Measurements from ENCODE around the gene GRIP2.

The GRIP2 gene

GRCh38 chr3:14508505-14508819, 31.7 kb downstream of the GRIP2 start:
- Histone ChIP-seq H3K9me3 (ENCODE audit: control insufficient read depth, low read length) (no peaks in the 10 kb centered on the region), H3K36me3 (ENCODE audit: control insufficient read depth, insufficient read depth, low read length) (no peaks in the 10 kb centered on the region), H3K27ac (ENCODE audit: insufficient read depth, low read length, poor library complexity, severe bottlenecking) (no peak overlapping the region), H3K4me3 (ENCODE audit: insufficient read depth, low read depth, low read length, poor library complexity, severe bottlenecking) (no peak overlapping the region), H3K4me1 (ENCODE audit: control insufficient read depth, insufficient read depth, low read length, poor library complexity, severe bottlenecking) (no peaks in the 10 kb centered on the region), H3K27me3 (replicated peaks; ENCODE audit: control insufficient read depth, insufficient read depth, low read length, poor library complexity, severe bottlenecking) (no peaks in the 10 kb centered on the region)
- no peak for DNase-seq

- Histone ChIP-seq H3K27ac (ENCODE audit: insufficient read depth, low read length, poor library complexity, severe bottlenecking) (no peak overlapping the region), H3K36me3 (ENCODE audit: control insufficient read depth, insufficient read depth, low read length) (no peaks in the 10 kb centered on the region), H3K4me3 (ENCODE audit: insufficient read depth, low read depth, low read length, poor library complexity, severe bottlenecking) (no peak overlapping the region), H3K9me3 (ENCODE audit: control insufficient read depth, low read length) (no peaks in the 10 kb centered on the region), H3K27me3 (replicated peaks; ENCODE audit: control insufficient read depth, insufficient read depth, low read length, poor library complexity, severe bottlenecking) (no peaks in the 10 kb centered on the region), H3K4me1 (ENCODE audit: control insufficient read depth, insufficient read depth, low read length, poor library complexity, severe bottlenecking) (no peaks in the 10 kb centered on the region)
- no peak for DNase-seq
Measured at GRCh38 chr3:14507757-14508504, 32.2 kb downstream of the GRIP2 start.

GRCh38 chr3:14507305-14507741, 32.8 kb downstream of the GRIP2 start:
- Histone ChIP-seq H3K36me3 (ENCODE audit: control insufficient read depth, insufficient read depth, low read length) (no peaks in the 10 kb centered on the region), H3K4me3 (ENCODE audit: insufficient read depth, low read depth, low read length, poor library complexity, severe bottlenecking) (no peak overlapping the region), H3K27me3 (replicated peaks; ENCODE audit: control insufficient read depth, insufficient read depth, low read length, poor library complexity, severe bottlenecking) (no peaks in the 10 kb centered on the region), H3K4me1 (ENCODE audit: control insufficient read depth, insufficient read depth, low read length, poor library complexity, severe bottlenecking) (no peaks in the 10 kb centered on the region), H3K9me3 (ENCODE audit: control insufficient read depth, low read length) (no peaks in the 10 kb centered on the region), H3K27ac (ENCODE audit: insufficient read depth, low read length, poor library complexity, severe bottlenecking) (no peak overlapping the region)
- no peak for DNase-seq

- no peaks in the 10 kb centered on the region for H3K4me1 ChIP-seq (ENCODE audit: control insufficient read depth, insufficient read depth, low read length, poor library complexity, severe bottlenecking)
- no peaks in the 10 kb centered on the region for H3K9me3 ChIP-seq (ENCODE audit: control insufficient read depth, low read length)
- H3K27me3 ChIP-seq (replicated peaks; ENCODE audit: control insufficient read depth, insufficient read depth, low read length, poor library complexity, severe bottlenecking): no peaks in the 10 kb centered on the region
- no peaks in the 10 kb centered on the region for H3K36me3 ChIP-seq (ENCODE audit: control insufficient read depth, insufficient read depth, low read length)
- no peak overlapping the region for H3K4me3 ChIP-seq (ENCODE audit: insufficient read depth, low read depth, low read length, poor library complexity, severe bottlenecking)
- no peak overlapping the region for H3K27ac ChIP-seq (ENCODE audit: insufficient read depth, low read length, poor library complexity, severe bottlenecking)
- no peak for DNase-seq
Measured at GRCh38 chr3:14506626-14507304, 33.4 kb downstream of the GRIP2 start.

- H3K9me3 ChIP-seq (ENCODE audit: control insufficient read depth, low read length): no peaks in the 10 kb centered on the region
- DNase-seq: no peak
- H3K27ac ChIP-seq (ENCODE audit: insufficient read depth, low read length, poor library complexity, severe bottlenecking): no peak overlapping the region
- no peaks in the 10 kb centered on the region for H3K27me3 ChIP-seq (replicated peaks; ENCODE audit: control insufficient read depth, insufficient read depth, low read length, poor library complexity, severe bottlenecking)
- H3K36me3 ChIP-seq (ENCODE audit: control insufficient read depth, insufficient read depth, low read length): no peaks in the 10 kb centered on the region
- H3K4me3 ChIP-seq (ENCODE audit: insufficient read depth, low read depth, low read length, poor library complexity, severe bottlenecking): no peak overlapping the region
- H3K4me1 ChIP-seq (ENCODE audit: control insufficient read depth, insufficient read depth, low read length, poor library complexity, severe bottlenecking): no peaks in the 10 kb centered on the region
Measured at GRCh38 chr3:14505803-14506500, 34.2 kb downstream of the GRIP2 start.

- Histone ChIP-seq H3K9me3 (ENCODE audit: control insufficient read depth, low read length) (no peaks in the 10 kb centered on the region), H3K4me1 (ENCODE audit: control insufficient read depth, insufficient read depth, low read length, poor library complexity, severe bottlenecking) (no peaks in the 10 kb centered on the region), H3K27ac (ENCODE audit: insufficient read depth, low read length, poor library complexity, severe bottlenecking) (no peak overlapping the region), H3K4me3 (ENCODE audit: insufficient read depth, low read depth, low read length, poor library complexity, severe bottlenecking) (no peak overlapping the region), H3K27me3 (replicated peaks; ENCODE audit: control insufficient read depth, insufficient read depth, low read length, poor library complexity, severe bottlenecking) (no peaks in the 10 kb centered on the region), H3K36me3 (ENCODE audit: control insufficient read depth, insufficient read depth, low read length) (no peaks in the 10 kb centered on the region)
- no peak for DNase-seq
Measured at GRCh38 chr3:14505001-14505802, 34.9 kb downstream of the GRIP2 start.

- H3K27me3 ChIP-seq (replicated peaks; ENCODE audit: control insufficient read depth, insufficient read depth, low read length, poor library complexity, severe bottlenecking): no peaks in the 10 kb centered on the region
- no peak overlapping the region for H3K27ac ChIP-seq (ENCODE audit: insufficient read depth, low read length, poor library complexity, severe bottlenecking)
- no peaks in the 10 kb centered on the region for H3K36me3 ChIP-seq (ENCODE audit: control insufficient read depth, insufficient read depth, low read length)
- DNase-seq: no peak
- H3K9me3 ChIP-seq (ENCODE audit: control insufficient read depth, low read length): no peaks in the 10 kb centered on the region
- H3K4me1 ChIP-seq (ENCODE audit: control insufficient read depth, insufficient read depth, low read length, poor library complexity, severe bottlenecking): no peaks in the 10 kb centered on the region
- no peak overlapping the region for H3K4me3 ChIP-seq (ENCODE audit: insufficient read depth, low read depth, low read length, poor library complexity, severe bottlenecking)
Measured at GRCh38 chr3:14503706-14504065, 36.5 kb downstream of the GRIP2 start.

GRCh38 chr3:14503033-14503705, 37.0 kb downstream of the GRIP2 start:
- Histone ChIP-seq H3K27me3 (replicated peaks; ENCODE audit: control insufficient read depth, insufficient read depth, low read length, poor library complexity, severe bottlenecking) (no peaks in the 10 kb centered on the region), H3K4me3 (ENCODE audit: insufficient read depth, low read depth, low read length, poor library complexity, severe bottlenecking) (no peak overlapping the region), H3K4me1 (ENCODE audit: control insufficient read depth, insufficient read depth, low read length, poor library complexity, severe bottlenecking) (no peaks in the 10 kb centered on the region), H3K36me3 (ENCODE audit: control insufficient read depth, insufficient read depth, low read length) (no peaks in the 10 kb centered on the region), H3K27ac (ENCODE audit: insufficient read depth, low read length, poor library complexity, severe bottlenecking) (no peak overlapping the region), H3K9me3 (ENCODE audit: control insufficient read depth, low read length) (no peaks in the 10 kb centered on the region)
- no peak for DNase-seq

- Histone ChIP-seq H3K4me3 (ENCODE audit: insufficient read depth, low read depth, low read length, poor library complexity, severe bottlenecking) (no peak overlapping the region), H3K4me1 (ENCODE audit: control insufficient read depth, insufficient read depth, low read length, poor library complexity, severe bottlenecking) (no peaks in the 10 kb centered on the region), H3K27ac (ENCODE audit: insufficient read depth, low read length, poor library complexity, severe bottlenecking) (no peak overlapping the region), H3K9me3 (ENCODE audit: control insufficient read depth, low read length) (no peaks in the 10 kb centered on the region), H3K36me3 (ENCODE audit: control insufficient read depth, insufficient read depth, low read length) (no peaks in the 10 kb centered on the region), H3K27me3 (replicated peaks; ENCODE audit: control insufficient read depth, insufficient read depth, low read length, poor library complexity, severe bottlenecking) (no peaks in the 10 kb centered on the region)
- DNase-seq: no peak
Measured at GRCh38 chr3:14502472-14502871, 37.7 kb downstream of the GRIP2 start.
